Progenitor cell of endocrine pancreas (in vitro differentiated cells): ENCODE measurements around the gene BAG3. TPM values are rescaled to one million over a fixed set of nuclear protein-coding genes. Genes with fewer than 3 reads are reported as not detected.

Experiments
- DNase-seq: peaks from one replicate; pipeline ENCODE4 v3.0.0; 2021; ENCODE audit warnings: low spot score; ENCODE audit not compliant: unreplicated experiment
- H3K27ac Mint-ChIP-seq: 2 replicates; pipeline ENCODE4 v1.8.0; 2021; ENCODE audit warnings: mild to moderate bottlenecking, moderate library complexity, mixed read lengths
- H3K27me3 Mint-ChIP-seq: 2 replicates; pipeline ENCODE4 v1.8.0; 2021; ENCODE audit warnings: mixed read lengths
- H3K36me3 Mint-ChIP-seq: 2 replicates; pipeline ENCODE4 v1.8.0; 2022; ENCODE audit warnings: mixed read lengths; ENCODE audit not compliant: insufficient read depth
- H3K4me1 Mint-ChIP-seq: 2 replicates; pipeline ENCODE4 v1.8.0; 2021; ENCODE audit warnings: low read depth, mixed read lengths
- H3K4me3 Mint-ChIP-seq: 2 replicates; pipeline ENCODE4 v1.8.0; 2021; ENCODE audit warnings: low read depth, mild to moderate bottlenecking, moderate library complexity, mixed read lengths
- H3K9me3 Mint-ChIP-seq: 2 replicates; pipeline ENCODE4 v1.8.0; 2021; ENCODE audit warnings: low read depth, mixed read lengths
- CTCF ChIP-seq: fragments of 200-600 bp; sonication (generic); IDR thresholded peaks from one replicate; pipeline ENCODE4 v1.5.0; 2021; ENCODE audit warnings: antibody characterized with exemption, mild to moderate bottlenecking; ENCODE audit not compliant: unreplicated experiment
- long read RNA-seq: library from polyadenylated mRNA; unstranded; transcript quantifications from one replicate; pipeline ENCODE4 v2.0.0, GENCODE V29; 2020
- total RNA-seq: library from RNA; stranded (reverse); gene quantifications from 2 replicates; pipeline ENCODE4 v1.2.1, GENCODE V29; 2021

Gene BAG3
- 18.0 and 19.2 TPM in 2 replicates for total RNA-seq
- long read RNA-seq, partial matches to known transcripts, result 8 of 9 reads
- long read RNA-seq, other reads (novel, unspliced or antisense), result 0 of 9 reads

DNA sequence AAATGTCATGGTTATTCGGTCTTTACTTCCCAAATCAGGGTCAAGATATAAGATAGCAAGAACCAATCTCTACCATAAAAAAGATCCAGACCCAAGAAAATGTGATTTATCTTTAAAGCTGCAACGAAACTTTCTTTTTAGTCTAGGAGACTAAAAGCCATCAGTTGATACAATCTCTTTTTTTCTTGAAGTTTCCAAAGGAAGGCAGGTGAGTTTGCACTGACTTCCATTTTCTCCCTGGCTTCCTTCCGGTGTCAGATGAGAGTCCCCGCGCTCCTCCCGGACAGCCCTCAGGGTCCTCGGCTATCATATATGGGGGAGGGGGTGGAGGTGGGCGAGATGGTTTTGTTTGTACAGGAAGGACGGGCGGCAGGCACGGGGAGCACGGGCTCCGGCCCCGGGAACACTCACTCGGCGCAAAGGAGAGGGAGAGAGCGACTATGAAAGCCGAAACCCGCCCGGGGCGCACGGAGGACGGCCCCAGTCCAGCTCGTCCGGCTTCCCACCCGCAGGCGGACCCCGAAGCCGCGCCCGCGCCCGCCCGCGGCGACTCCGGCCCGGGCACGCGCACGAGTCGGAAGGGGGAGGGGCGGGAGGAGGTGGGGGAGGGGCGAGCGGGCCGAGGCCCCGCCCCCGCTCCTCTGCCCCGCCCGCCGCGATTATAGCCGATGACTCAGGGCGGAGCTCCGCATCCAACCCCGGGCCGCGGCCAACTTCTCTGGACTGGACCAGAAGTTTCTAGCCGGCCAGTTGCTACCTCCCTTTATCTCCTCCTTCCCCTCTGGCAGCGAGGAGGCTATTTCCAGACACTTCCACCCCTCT is at the start of gene BAG3:
BAG3 (plus strand) TSS at position 689 of the 822 bp plus-strand sequence. CDS start 296 bp downstream, outside the sequence.
- Mint-ChIP-seq H3K36me3 (peaks cover 3% of the 10 kb centered on the region), H3K4me3 (peak within 1 kb of the TSS; percentile 95), H3K27ac (peak within 1 kb of the TSS; percentile 99), H3K4me1 (peaks cover 26% of the 10 kb centered on the region), H3K9me3 (no peaks in the 10 kb centered on the region), H3K27me3 (no peaks in the 10 kb centered on the region)
- peak; percentile 85 for DNase-seq
- no peak for TF ChIP-seq CTCF

- TF ChIP-seq CTCF, result peak; percentile 35
- no peak for DNase-seq
- H3K9me3 Mint-ChIP-seq, result peaks cover 3% of the 10 kb centered on the region
- no peak overlapping the region for H3K4me3 Mint-ChIP-seq
- peaks cover 2% of the 10 kb centered on the region for H3K4me1 Mint-ChIP-seq
- peaks cover 6% of the 10 kb centered on the region for H3K27me3 Mint-ChIP-seq
- no peaks in the 10 kb centered on the region for H3K36me3 Mint-ChIP-seq
- no peak overlapping the region for H3K27ac Mint-ChIP-seq
These were observed 48.7 kb upstream of the BAG3 start for GRCh38 chr10:119602241-119603095.

GRCh38 chr10:119604468-119604867 is 46.7 kb upstream of the BAG3 start:
- Mint-ChIP-seq H3K9me3 (no peaks in the 10 kb centered on the region), H3K4me1 (peaks cover 2% of the 10 kb centered on the region), H3K36me3 (no peaks in the 10 kb centered on the region), H3K27ac (no peak overlapping the region), H3K4me3 (no peak overlapping the region), H3K27me3 (peaks cover 16% of the 10 kb centered on the region)
- no peak for DNase-seq
- TF ChIP-seq CTCF, result no peak

- Mint-ChIP-seq H3K9me3 (peaks cover 6% of the 10 kb centered on the region), H3K27ac (no peak overlapping the region), H3K36me3 (no peaks in the 10 kb centered on the region), H3K27me3 (peaks cover 13% of the 10 kb centered on the region), H3K4me1 (peaks cover 2% of the 10 kb centered on the region), H3K4me3 (no peak overlapping the region)
- no peak for DNase-seq
- peak; percentile 64 for TF ChIP-seq CTCF
These were observed 42.6 kb upstream of the BAG3 start for GRCh38 chr10:119608316-119609155.
